ENCODE results near the gene TPST2.

DNA sequence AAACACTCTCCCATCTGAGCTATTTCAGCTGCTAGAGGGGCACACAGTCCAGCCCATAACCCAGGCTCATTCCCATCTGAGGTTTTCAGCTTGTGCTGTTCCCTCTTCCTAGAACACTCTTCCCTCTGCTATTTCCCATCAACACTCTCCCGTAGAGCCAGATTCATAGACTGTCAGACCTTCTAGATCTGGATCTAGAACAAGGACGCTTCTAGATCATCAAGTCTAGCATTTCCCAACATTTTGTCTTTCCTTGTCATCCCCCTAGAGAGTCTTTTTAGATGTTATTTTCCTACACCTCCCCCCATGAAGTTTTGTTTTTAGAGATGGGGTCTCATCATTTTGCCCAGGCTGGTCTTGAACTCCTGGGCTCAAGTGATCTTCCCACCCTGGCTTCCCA lies 45.2 kb upstream of the TPST2 start:
- TF ChIP-seq EZH2phosphoT487 (IDR thresholded peaks at IDR 0.05; ENCODE audit: borderline replicate concordance), result no peak
- TF ChIP-seq CTCF (IDR thresholded peaks at IDR 0.05 in 2 of 3, conservative IDR thresholded peaks at IDR 0.05 in 1 of 3; ENCODE audit: borderline replicate concordance in 1 of 3, insufficient read depth in 1 of 3, low read depth in 2 of 3, low read length in 2 of 3), result no peak
- TF ChIP-seq ELF1 (IDR thresholded peaks at IDR 0.05; ENCODE audit: borderline replicate concordance, low read depth), result no peak
- TF ChIP-seq SP1 (IDR thresholded peaks at IDR 0.05; ENCODE audit: low read depth), result no peak
- TF ChIP-seq SIN3A (IDR thresholded peaks at IDR 0.05; ENCODE audit: low read depth), result no peak
- no peak for TF ChIP-seq JUND (IDR thresholded peaks at IDR 0.05)

Data from HCT116 (cell line).